Spleen (tissue), 11 donors: Measurements from ENCODE around the gene TNFRSF18. TPM values are rescaled to one million over a fixed set of nuclear protein-coding genes. Genes with fewer than 3 reads are reported as not detected.

Source experiments
- DNase-seq: peaks from one replicate; pipeline ENCODE4 v3.0.0-alpha.2; 2020
- H3K27ac ChIP-seq, 8 donors: fragments of 200-600 bp; sonication (generic) in 7 of 8; 1 replicate in 4 of 8; 2 replicates in 4 of 8; pipeline versions ENCODE4 v1.5.0 to v1.8.0; 2016 to 2021; ENCODE audit warnings: inconsistent platforms in 4 of 8, mild to moderate bottlenecking in 4 of 8, moderate library complexity in 1 of 8
- H3K27me3 ChIP-seq, 7 donors: fragments of 200-600 bp; sonication (generic) in 6 of 7; replicated peaks in 1 of 7; 1 replicate in 4 of 7; 2 replicates in 3 of 7; pipeline versions ENCODE4 v1.5.0 to v1.8.0; 2016 to 2021; ENCODE audit warnings: inconsistent platforms in 3 of 7, mild to moderate bottlenecking in 1 of 7
- H3K36me3 ChIP-seq, 6 donors: fragments of 200-600 bp; sonication (generic) in 5 of 6; 1 replicate in 4 of 6; 2 replicates in 2 of 6; pipeline versions ENCODE4 v1.5.0 to v1.8.0; 2016 to 2021; ENCODE audit warnings: inconsistent platforms in 2 of 6
- H3K4me1 ChIP-seq, 6 donors: fragments of 200-600 bp; sonication (generic) in 5 of 6; 1 replicate in 3 of 6; 2 replicates in 3 of 6; pipeline versions ENCODE4 v1.5.0 to v1.8.0; 2016 to 2021; ENCODE audit warnings: inconsistent platforms in 3 of 6
- H3K4me3 ChIP-seq, 8 donors: fragments of 200-600 bp; sonication (generic) in 7 of 8; 1 replicate in 4 of 8; 2 replicates in 4 of 8; pipeline versions ENCODE4 v1.5.0 to v1.8.0; 2016 to 2021; ENCODE audit warnings: inconsistent platforms in 4 of 8, mild to moderate bottlenecking in 4 of 8, moderate library complexity in 2 of 8
- H3K9me3 ChIP-seq, 8 donors: fragments of 200-600 bp; sonication (generic) in 7 of 8; 1 replicate in 4 of 8; 2 replicates in 4 of 8; pipeline versions ENCODE4 v1.5.0 to v1.8.0; 2016 to 2021; ENCODE audit warnings: inconsistent platforms in 4 of 8
- CTCF ChIP-seq, 11 experiments: fragments of 200-600 bp in 7 of 11; fragments of 450-650 bp in 4 of 11; sonication (generic) in 4 of 11; IDR thresholded peaks in 8 of 11; conservative IDR thresholded peaks in 3 of 11; 1 replicate in 7 of 11; 2 replicates in 4 of 11; pipeline versions ENCODE4 v1.4.0 to v1.8.0; 2016 to 2021; ENCODE audit warnings: antibody characterized with exemption in 11 of 11, inconsistent platforms in 4 of 11, mild to moderate bottlenecking in 1 of 11
- POLR2A ChIP-seq, 3 donors: fragments of 450-650 bp; IDR thresholded peaks; one replicate each; pipeline ENCODE4 v1.5.1; 2017; ENCODE audit warnings: antibody characterized with exemption in 3 of 3, mild to moderate bottlenecking in 1 of 3
- POLR2AphosphoS5 ChIP-seq, 3 donors: sonication (generic); formaldehyde crosslinking; IDR thresholded peaks; one replicate each; pipeline ENCODE4 v1.5.1; 2017; ENCODE audit warnings: antibody characterized with exemption in 3 of 3
- WGBS, 5 donors: extraction: QIAGEN DNeasy Blood & Tissue Kit in 3 of 5; methylation state at CpG; one replicate each; pipeline versions ENCODE4 v1.1.5 to v1.1.7; 2013 to 2018; 5-methylcytosine and 5-hydroxymethylcytosine counted together
- intact Hi-C: fragments of 100-400 bp; cut with DNase I; formaldehyde crosslinking; loops from one replicate; pipeline ENCODE4 v1.15.0; 2023; ENCODE audit warnings: low total_unique reads
- polyA plus RNA-seq, 3 donors: library from polyadenylated mRNA; stranded (reverse); fragments of 200-250 nt; gene quantifications; one replicate each; pipeline ENCODE4 v1.2.1, GENCODE V29; 2013
- total RNA-seq, 7 donors: library from RNA; depleted of rRNA in 3 of 7; stranded (reverse); fragments of >200 nt in 3 of 7; fragmentation: NEBNext Ultra II Directional in 4 of 7; extraction: Animal tissue kit (Norgen Biotek cat#: 25700) in 4 of 7; gene quantifications; one replicate each; pipeline versions ENCODE4 v1.1.0 to v1.2.1, GENCODE V29; 2016 to 2021
- donor health status: healthy with polysubstance abuse.
- donor health status: DM: no; HTN: no; CAD: no; lungs with moderate emphysema.
- donor health status: DM: no; HTN: no; CAD: no.
- donor health status: Bipolar disorder and iron deficiency.
- donor health status: healthy.
- donor health status: DM: no; HTN: no; CAD: no.
- donor health status: DM: yes; HTN: yes; CAD: no.

Gene TNFRSF18
- total and polyA plus RNA-seq, 10 donors: 5.2 to 16.3 (median 7.6) TPM

GRCh38 chr1:1206966-1207531, 657 bp upstream of the TNFRSF18 start:
- Histone ChIP-seq H3K4me3 (peak overlapping the region in 2 of 8 donors; percentile 24 to 68), H3K9me3 (no peaks in the 10 kb centered on the region), H3K36me3 (peaks cover 0 to 7% (median 0%) of the 10 kb centered on the region in 6 donors), H3K27ac (peak overlapping the region in 2 of 8 donors; percentile 14 to 70), H3K4me1 (peaks cover 32 to 77% (median 52%) of the 10 kb centered on the region in 6 donors), H3K27me3 (peaks cover 0 to 83% (median 27%) of the 10 kb centered on the region in 7 donors)
- TF ChIP-seq CTCF (IDR thresholded peaks at IDR 0.05 in 8 of 11, conservative IDR thresholded peaks at IDR 0.05 in 3 of 11) (no peak), POLR2AphosphoS5 (IDR thresholded peaks at IDR 0.05) (no peak), POLR2A (IDR thresholded peaks at IDR 0.05) (no peak)
- 18 to 61% (median 41%) methylated on average over 9 to 19 of the region's 19 CpGs for WGBS, 5 donors
- intact Hi-C loops: no loop called here
- DNase-seq: no peak

GRCh38 chr1:1205769-1206375, 520 bp downstream of the TNFRSF18 start:
- Histone ChIP-seq H3K4me1 (peaks cover 32 to 74% (median 45%) of the 10 kb centered on the region in 6 donors), H3K9me3 (no peaks in the 10 kb centered on the region), H3K36me3 (peaks cover 0 to under 1% (median 0%) of the 10 kb centered on the region in 6 donors), H3K4me3 (peak overlapping the region; percentile 12 to 68 (median 30)), H3K27me3 (peaks cover 0 to 83% (median 34%) of the 10 kb centered on the region in 7 donors), H3K27ac (peak overlapping the region in 3 of 8 donors; percentile 14 to 70 (median 53))
- 6 to 25% (median 19%) methylated on average over 12 to 31 of the region's 31 CpGs for WGBS, 5 donors
- TF ChIP-seq POLR2A (IDR thresholded peaks at IDR 0.05) (no peak), CTCF (IDR thresholded peaks at IDR 0.05 in 8 of 11, conservative IDR thresholded peaks at IDR 0.05 in 3 of 11) (no peak), POLR2AphosphoS5 (IDR thresholded peaks at IDR 0.05) (no peak)
- peak; percentile 76 for DNase-seq
- intact Hi-C loops: no loop called here

- Histone ChIP-seq H3K4me1 (peaks cover 35 to 75% (median 52%) of the 10 kb centered on the region in 6 donors), H3K4me3 (peak overlapping the region in 4 of 8 donors; percentile 32 to 68 (median 42)), H3K36me3 (no peaks in the 10 kb centered on the region), H3K27ac (peak overlapping the region in 2 of 8 donors; percentile 53 to 70), H3K27me3 (peaks cover 0 to 85% (median 34%) of the 10 kb centered on the region in 7 donors), H3K9me3 (no peaks in the 10 kb centered on the region)
- 78 to 93% (median 87%) methylated on average over 7 to 19 of the region's 19 CpGs for WGBS, 5 donors
- intact Hi-C loops: no loop called here
- TF ChIP-seq POLR2A (IDR thresholded peaks at IDR 0.05): no peak
- no peak for TF ChIP-seq POLR2AphosphoS5 (IDR thresholded peaks at IDR 0.05)
- no peak for TF ChIP-seq CTCF (IDR thresholded peaks at IDR 0.05 in 8 of 11, conservative IDR thresholded peaks at IDR 0.05 in 3 of 11)
- DNase-seq: no peak
Measured at GRCh38 chr1:1204998-1205768, 1.2 kb downstream of the TNFRSF18 start.
